ENCODE results near the gene FES. TPM values are rescaled to one million over a fixed set of nuclear protein-coding genes. Genes with fewer than 3 reads are reported as not detected.

FES gene
- total RNA-seq, 1 experiment from 2014 or later, result 6.7 TPM

- no peaks in the 10 kb centered on the region for H3K9me3 ChIP-seq (ENCODE audit: control insufficient read depth, low read depth, low read length)
- H3K9ac ChIP-seq (ENCODE audit: extremely low read depth, insufficient read length, low read length), result no peak overlapping the region
- no peak overlapping the region for H2AK5ac ChIP-seq (ENCODE audit: insufficient read length, low read length)
- H3K4me1 Mint-ChIP-seq, result peaks cover 16 to 21% of the 10 kb centered on the region in 2 experiments
- no peak overlapping the region for H3K27ac ChIP-seq (ENCODE audit: insufficient read length, low read depth, low read length)
- no peak overlapping the region for H3K4me2 ChIP-seq (ENCODE audit: insufficient read depth, insufficient read length, low read length)
- H3K9me3 Mint-ChIP-seq, result no peaks in the 10 kb centered on the region; a peak in 2 of 5 replicates
- H4K91ac ChIP-seq (ENCODE audit: insufficient read length, low read depth, low read length), result no peak overlapping the region
- peaks cover 14% of the 10 kb centered on the region for H3K23me2 ChIP-seq (ENCODE audit: insufficient read length, low read depth, low read length, poor library complexity, severe bottlenecking)
- H3K27ac Mint-ChIP-seq, result no peak overlapping the region
- H4K20me1 ChIP-seq (ENCODE audit: control insufficient read depth, insufficient read depth, insufficient read length), result no peaks in the 10 kb centered on the region
- no peaks in the 10 kb centered on the region; the same call in 1 of the 2 replicates for H3K79me2 ChIP-seq (ENCODE audit: insufficient read depth, low read length)
- no peak overlapping the region for H4K5ac ChIP-seq (ENCODE audit: insufficient read length, low read depth, low read length)
- H3K14ac ChIP-seq (ENCODE audit: insufficient read depth, low read length), result no peak overlapping the region
- peaks cover 11% of the 10 kb centered on the region for H3K27me3 Mint-ChIP-seq (ENCODE audit: low read depth)
- peak overlapping the region; percentile 90 to 94 for H3K4me3 Mint-ChIP-seq
- H3K36me3 Mint-ChIP-seq (ENCODE audit: insufficient read depth in 1 of 3, low read depth in 3 of 3), result peaks cover 0 to 2% (median 0%) of the 10 kb centered on the region in 3 experiments; a peak in 3 of 7 replicates
- H3K18ac ChIP-seq (ENCODE audit: insufficient read length, low read depth, low read length), result no peak overlapping the region
- no peak overlapping the region for H2BK15ac ChIP-seq (ENCODE audit: low read depth, low read length)
- H3K23ac ChIP-seq (ENCODE audit: insufficient read length, low read depth, low read length), result no peak overlapping the region
- no peak for DNase-seq
- no peaks in the 10 kb centered on the region for H3K27me3 ChIP-seq (ENCODE audit: insufficient read depth, low read length)
- no peak overlapping the region for H4K8ac ChIP-seq (replicated peaks; ENCODE audit: insufficient read length, low read depth, low read length)
- no peaks in the 10 kb centered on the region for H3K4me1 ChIP-seq (ENCODE audit: insufficient read depth, low read length)
- H2AFZ ChIP-seq (ENCODE audit: low read length), result no peak overlapping the region
- no peaks in the 10 kb centered on the region for H3K79me1 ChIP-seq (ENCODE audit: insufficient read depth, low read depth, low read length, poor library complexity, severe bottlenecking)
- WGBS (ENCODE audit: extremely low coverage, insufficient read length, low lambda C conversion rate), result no CpG with 5 or more reads among the region's 15 CpGs
- no peak overlapping the region for H3T11ph ChIP-seq (ENCODE audit: low read length)
- H2BK120ac ChIP-seq (ENCODE audit: low read depth, low read length, poor library complexity, severe bottlenecking), result no peak overlapping the region
- no peak overlapping the region for H3K4ac ChIP-seq (ENCODE audit: low read depth, low read length)
- no peak overlapping the region for H2BK5ac ChIP-seq (ENCODE audit: insufficient read length, low read length)
- H2BK20ac ChIP-seq (ENCODE audit: low read depth, low read length, poor library complexity, severe bottlenecking), result no peak overlapping the region
- TF ChIP-seq, protein P1, sequence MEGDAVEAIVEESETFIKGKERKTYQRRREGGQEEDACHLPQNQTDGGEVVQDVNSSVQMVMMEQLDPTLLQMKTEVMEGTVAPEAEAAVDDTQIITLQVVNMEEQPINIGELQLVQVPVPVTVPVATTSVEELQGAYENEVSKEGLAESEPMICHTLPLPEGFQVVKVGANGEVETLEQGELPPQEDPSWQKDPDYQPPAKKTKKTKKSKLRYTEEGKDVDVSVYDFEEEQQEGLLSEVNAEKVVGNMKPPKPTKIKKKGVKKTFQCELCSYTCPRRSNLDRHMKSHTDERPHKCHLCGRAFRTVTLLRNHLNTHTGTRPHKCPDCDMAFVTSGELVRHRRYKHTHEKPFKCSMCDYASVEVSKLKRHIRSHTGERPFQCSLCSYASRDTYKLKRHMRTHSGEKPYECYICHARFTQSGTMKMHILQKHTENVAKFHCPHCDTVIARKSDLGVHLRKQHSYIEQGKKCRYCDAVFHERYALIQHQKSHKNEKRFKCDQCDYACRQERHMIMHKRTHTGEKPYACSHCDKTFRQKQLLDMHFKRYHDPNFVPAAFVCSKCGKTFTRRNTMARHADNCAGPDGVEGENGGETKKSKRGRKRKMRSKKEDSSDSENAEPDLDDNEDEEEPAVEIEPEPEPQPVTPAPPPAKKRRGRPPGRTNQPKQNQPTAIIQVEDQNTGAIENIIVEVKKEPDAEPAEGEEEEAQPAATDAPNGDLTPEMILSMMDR (conservative IDR thresholded peaks at IDR 0.05), result no peak
- H3K56ac ChIP-seq (ENCODE audit: insufficient read length, low read depth, low read length), result no peak overlapping the region
- no peak overlapping the region for H2BK12ac ChIP-seq (ENCODE audit: insufficient read length, low read depth, low read length)
Observed at GRCh38 chr15:90930861-90931574, 46.7 kb downstream of the FES start.

Measured in H9 (cell line).